SU-DHL-6 (cell line): ENCODE data around the gene CCDC85A.

Experiments used
- H2AFZ ChIP-seq: fragments of 200-600 bp; sonication (generic); 2 replicates; pipeline ENCODE4 v1.6.1; 2014; ENCODE audit warnings: low read depth, mild to moderate bottlenecking, moderate library complexity, mixed read lengths, antibody characterized with exemption, low read length; ENCODE audit not compliant: severe bottlenecking
- H3F3A ChIP-seq: fragments of 200-600 bp; shearing (Covaris generic); 2 replicates; pipeline ENCODE4 v1.6.0; 2016; ENCODE audit warnings: antibody characterized with exemption, mild to moderate bottlenecking; ENCODE audit not compliant: insufficient read depth
- H3K27ac ChIP-seq: fragments of 200-600 bp; sonication (generic); 2 replicates; pipeline ENCODE4 v1.5.1; 2016; ENCODE audit warnings: low read depth, mild to moderate bottlenecking, low read length, moderate library complexity, mixed read lengths
- H3K27me3 ChIP-seq: fragments of 200-600 bp; sonication (generic), shearing (Covaris generic); 2 replicates; pipeline ENCODE4 v1.6.0; 2014; ENCODE audit warnings: mild to moderate bottlenecking, low read length
- H3K36me3 ChIP-seq: fragments of 200-600 bp; sonication (generic); 2 replicates; pipeline ENCODE4 v1.6.1; 2014; ENCODE audit warnings: mild to moderate bottlenecking, low read length, mixed read lengths
- H3K4me2 ChIP-seq: fragments of 300-600, 200-600 bp; shearing (Covaris generic), sonication (generic); 2 replicates; pipeline ENCODE4 v1.6.0; 2014; ENCODE audit warnings: low read length, low read depth, mild to moderate bottlenecking; ENCODE audit not compliant: poor library complexity, severe bottlenecking
- H3K4me3 ChIP-seq: fragments of 200-600 bp; sonication (generic); 2 replicates; pipeline ENCODE4 v1.5.1; 2014; ENCODE audit warnings: antibody characterized with exemption, low read length, mild to moderate bottlenecking, mixed read lengths; ENCODE audit not compliant: insufficient read depth, poor library complexity, severe bottlenecking
- H3K79me2 ChIP-seq: fragments of 200-600 bp; sonication (generic); 2 replicates; pipeline ENCODE4 v1.6.1; 2014; ENCODE audit warnings: mild to moderate bottlenecking, low read length, moderate library complexity; ENCODE audit not compliant: insufficient read depth
- H3K9ac ChIP-seq: fragments of 200-600 bp; sonication (generic); 2 replicates; pipeline ENCODE4 v1.7.0; 2014; ENCODE audit warnings: mild to moderate bottlenecking, low read length
- H3K9me2 ChIP-seq: fragments of 200-600 bp; sonication (generic); replicated peaks from 2 replicates; pipeline ENCODE4 v1.6.1; 2014; ENCODE audit warnings: low read length; ENCODE audit not compliant: insufficient read depth
- H3K9me3 ChIP-seq: fragments of 200-600 bp; sonication (generic); 2 replicates; pipeline ENCODE4 v1.6.1; 2014; ENCODE audit warnings: low read length, mixed read lengths; ENCODE audit not compliant: insufficient read depth
- H4K20me1 ChIP-seq: fragments of 200-600 bp; sonication (generic); 2 replicates; pipeline ENCODE4 v1.6.1; 2014; ENCODE audit warnings: low read depth, mild to moderate bottlenecking, antibody characterized with exemption, low read length, moderate library complexity, mixed read lengths
- EZH2phosphoT487 ChIP-seq: fragments of 200-600 bp; sonication (generic), shearing (Covaris generic); conservative IDR thresholded peaks from 2 replicates; pipeline ENCODE4 v1.6.1; 2018; ENCODE audit warnings: mild to moderate bottlenecking, antibody characterized with exemption, low read length, moderate library complexity, mixed read lengths
- TF ChIP-seq, protein P1 (sequence below): fragments of 200-600 bp; sonication (generic); IDR thresholded peaks from one replicate; pipeline ENCODE4 v1.5.1; 2017; ENCODE audit warnings: antibody characterized with exemption, mild to moderate bottlenecking, low read length, moderate library complexity; ENCODE audit not compliant: insufficient read depth, poor library complexity, severe bottlenecking

CCDC85A gene

DNA sequence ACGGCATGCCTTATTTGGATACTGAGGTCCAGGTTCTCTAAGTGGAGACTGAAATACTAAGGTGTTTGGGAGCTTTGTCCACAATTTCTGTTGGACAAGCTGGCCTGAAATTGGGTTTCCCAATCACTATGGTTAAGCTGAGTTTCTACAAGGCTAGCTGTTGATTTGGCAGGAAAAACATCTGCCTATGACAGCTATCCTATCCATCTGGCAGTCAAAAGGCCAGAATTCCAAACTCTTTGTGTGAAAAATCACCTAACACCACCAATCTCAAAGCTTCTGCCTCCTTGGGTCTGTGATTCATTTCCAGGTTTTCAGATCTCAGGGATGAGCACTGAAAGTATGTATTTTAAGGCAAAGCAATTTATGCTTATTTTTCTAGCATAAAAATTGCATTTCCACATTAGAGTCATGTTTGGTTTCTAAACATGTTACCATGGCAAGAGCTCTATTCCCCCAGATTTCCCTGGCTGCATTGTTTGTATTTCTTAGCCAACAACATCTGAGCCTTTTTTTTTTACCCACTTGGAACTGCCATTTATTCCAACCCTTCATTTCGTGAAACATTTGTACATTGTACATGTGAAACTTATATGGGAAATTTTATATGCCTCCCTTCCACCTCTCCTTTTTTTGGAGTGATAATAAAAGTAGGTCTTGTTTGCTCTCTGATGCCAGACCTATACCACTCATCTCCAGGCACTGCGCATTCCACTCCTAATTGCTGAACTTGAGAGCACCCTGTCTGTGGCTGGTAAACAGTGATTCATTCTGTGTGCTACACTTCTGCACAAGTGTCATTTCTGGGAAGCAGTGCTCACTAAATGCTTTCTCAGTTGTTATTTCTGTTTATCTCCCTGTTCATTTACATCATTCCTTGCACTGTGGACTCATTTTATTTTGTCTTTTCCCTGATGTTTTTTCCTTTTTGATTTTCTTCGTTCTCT lies 15.9 kb upstream of the CCDC85A start:
- no peak overlapping the region for H3K4me2 ChIP-seq

DNA sequence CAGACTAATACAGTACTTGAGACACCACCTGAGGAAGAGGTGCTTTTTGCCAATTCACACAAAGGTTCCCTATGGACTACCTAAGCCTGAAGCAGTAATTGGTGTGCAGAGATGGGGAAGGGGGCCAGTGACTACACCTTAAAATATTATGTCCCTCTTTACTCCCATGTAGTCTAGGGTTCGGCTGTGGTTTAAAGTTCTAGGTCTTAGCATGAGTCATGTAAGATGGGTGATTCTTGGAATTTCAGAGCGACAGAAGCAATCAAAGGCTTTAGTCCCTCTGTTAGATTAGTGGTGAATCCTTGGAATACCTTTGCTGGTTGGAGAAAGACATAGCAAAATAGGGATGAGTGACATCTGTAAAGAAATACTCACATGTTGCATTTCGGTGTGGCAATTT lies 14.3 kb upstream of the CCDC85A start:
- Histone ChIP-seq H3K4me3 (no peak overlapping the region), H3K4me2 (no peak overlapping the region), H3K9me2 (no peaks in the 10 kb centered on the region), H3K79me2 (no peaks in the 10 kb centered on the region), H3K27me3 (no peaks in the 10 kb centered on the region), H3K36me3 (no peaks in the 10 kb centered on the region), H3K9me3 (no peaks in the 10 kb centered on the region), H3K9ac (no peak overlapping the region), H3K27ac (no peak overlapping the region), H4K20me1 (no peaks in the 10 kb centered on the region), H3F3A (no peaks in the 10 kb centered on the region), H2AFZ (no peak overlapping the region)
- no peak for TF ChIP-seq EZH2phosphoT487
- TF ChIP-seq, protein P1, sequence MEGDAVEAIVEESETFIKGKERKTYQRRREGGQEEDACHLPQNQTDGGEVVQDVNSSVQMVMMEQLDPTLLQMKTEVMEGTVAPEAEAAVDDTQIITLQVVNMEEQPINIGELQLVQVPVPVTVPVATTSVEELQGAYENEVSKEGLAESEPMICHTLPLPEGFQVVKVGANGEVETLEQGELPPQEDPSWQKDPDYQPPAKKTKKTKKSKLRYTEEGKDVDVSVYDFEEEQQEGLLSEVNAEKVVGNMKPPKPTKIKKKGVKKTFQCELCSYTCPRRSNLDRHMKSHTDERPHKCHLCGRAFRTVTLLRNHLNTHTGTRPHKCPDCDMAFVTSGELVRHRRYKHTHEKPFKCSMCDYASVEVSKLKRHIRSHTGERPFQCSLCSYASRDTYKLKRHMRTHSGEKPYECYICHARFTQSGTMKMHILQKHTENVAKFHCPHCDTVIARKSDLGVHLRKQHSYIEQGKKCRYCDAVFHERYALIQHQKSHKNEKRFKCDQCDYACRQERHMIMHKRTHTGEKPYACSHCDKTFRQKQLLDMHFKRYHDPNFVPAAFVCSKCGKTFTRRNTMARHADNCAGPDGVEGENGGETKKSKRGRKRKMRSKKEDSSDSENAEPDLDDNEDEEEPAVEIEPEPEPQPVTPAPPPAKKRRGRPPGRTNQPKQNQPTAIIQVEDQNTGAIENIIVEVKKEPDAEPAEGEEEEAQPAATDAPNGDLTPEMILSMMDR = no peak

More for the DNA sequence above, 15.9 kb upstream of the CCDC85A start:
- no peaks in the 10 kb centered on the region for H4K20me1 ChIP-seq
- no peaks in the 10 kb centered on the region for H3F3A ChIP-seq
- H3K36me3 ChIP-seq = no peaks in the 10 kb centered on the region
- H3K4me3 ChIP-seq = no peak overlapping the region
- H3K9me2 ChIP-seq = no peaks in the 10 kb centered on the region
- H2AFZ ChIP-seq = no peak overlapping the region
- H3K27ac ChIP-seq = no peak overlapping the region
- no peak overlapping the region for H3K9ac ChIP-seq
- no peaks in the 10 kb centered on the region for H3K27me3 ChIP-seq
- H3K9me3 ChIP-seq = no peaks in the 10 kb centered on the region
- no peak for TF ChIP-seq EZH2phosphoT487
- TF ChIP-seq, protein P1 = no peak
- no peaks in the 10 kb centered on the region for H3K79me2 ChIP-seq

DNA sequence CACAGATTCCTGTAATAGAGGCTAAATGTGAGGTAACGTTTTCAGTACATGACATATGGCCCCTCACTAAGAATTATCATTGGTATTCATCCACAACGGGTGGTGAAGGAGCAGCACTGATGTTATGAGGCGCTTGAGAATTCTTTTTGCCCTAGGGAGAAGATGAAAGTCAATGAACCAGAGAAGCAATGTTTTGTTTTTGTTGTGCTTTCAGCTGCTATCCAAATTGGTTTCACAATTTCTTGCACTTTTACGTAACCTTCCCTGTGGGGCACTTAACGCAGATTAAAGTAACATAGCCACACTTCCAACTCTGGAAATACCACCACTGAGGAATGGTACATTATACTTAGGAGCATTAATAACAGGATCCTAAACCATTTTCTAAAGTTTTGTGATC lies 13.3 kb upstream of the CCDC85A start:
- Histone ChIP-seq H3K79me2 (no peaks in the 10 kb centered on the region), H3F3A (no peaks in the 10 kb centered on the region), H3K9me3 (no peaks in the 10 kb centered on the region), H3K4me2 (no peak overlapping the region), H3K4me3 (no peak overlapping the region), H3K9me2 (no peaks in the 10 kb centered on the region), H2AFZ (no peak overlapping the region), H3K27ac (no peak overlapping the region), H3K9ac (no peak overlapping the region), H3K27me3 (no peaks in the 10 kb centered on the region), H4K20me1 (no peaks in the 10 kb centered on the region), H3K36me3 (no peaks in the 10 kb centered on the region)
- TF ChIP-seq EZH2phosphoT487 = no peak
- TF ChIP-seq, protein P1 = no peak
